ENCODE results near the gene ABCC2.
"Not testable (repeated sequence)": the region's sequence is repeated elsewhere in the genome, so short reads cannot be mapped to it uniquely, and the experiment has no call there.

The ABCC2 gene

DNA sequence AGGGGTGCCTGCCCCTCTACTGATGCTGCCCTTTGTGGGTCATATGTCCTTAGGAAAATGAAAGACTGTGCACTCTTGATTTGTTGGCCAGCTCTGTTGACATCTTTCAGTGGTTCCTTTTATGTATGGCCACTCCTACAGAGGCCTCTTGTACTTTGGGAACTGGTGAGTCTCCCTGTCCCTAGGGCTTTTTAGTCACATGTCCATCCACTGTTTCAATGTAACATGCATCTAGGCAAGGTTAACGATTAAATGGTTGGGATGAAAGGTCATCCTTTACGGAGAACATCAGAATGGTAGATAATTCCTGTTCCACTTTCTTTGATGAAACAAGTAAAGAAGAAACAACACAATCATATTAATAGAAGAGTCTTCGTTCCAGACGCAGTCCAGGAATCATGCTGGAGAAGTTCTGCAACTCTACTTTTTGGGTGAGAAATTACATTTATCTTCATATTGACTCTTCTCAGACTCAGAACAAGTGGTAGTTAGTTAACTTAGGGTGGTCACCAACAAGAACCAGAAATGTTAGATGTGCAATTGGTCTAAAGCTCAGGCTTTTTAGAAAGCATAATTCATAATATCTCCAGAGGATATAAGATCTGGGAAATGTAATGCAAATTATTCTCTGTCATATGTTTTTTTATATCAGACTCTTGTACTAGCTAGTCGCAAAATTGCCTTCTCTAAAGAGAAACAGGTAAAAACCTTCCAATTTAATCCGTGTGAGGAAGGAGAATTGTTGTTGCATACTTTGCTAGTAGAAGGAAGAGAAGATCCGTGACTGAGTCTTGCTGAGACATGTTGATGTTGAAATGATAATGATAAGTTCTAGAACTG lies at the start of gene ABCC2:
ABCC2 (plus strand) TSS at position 194 of the 840 bp plus-strand sequence; CDS start at position 399, 205 bp downstream.
- no peak for DNase-seq (ENCODE audit: low read depth in 2 of 2)

DNA sequence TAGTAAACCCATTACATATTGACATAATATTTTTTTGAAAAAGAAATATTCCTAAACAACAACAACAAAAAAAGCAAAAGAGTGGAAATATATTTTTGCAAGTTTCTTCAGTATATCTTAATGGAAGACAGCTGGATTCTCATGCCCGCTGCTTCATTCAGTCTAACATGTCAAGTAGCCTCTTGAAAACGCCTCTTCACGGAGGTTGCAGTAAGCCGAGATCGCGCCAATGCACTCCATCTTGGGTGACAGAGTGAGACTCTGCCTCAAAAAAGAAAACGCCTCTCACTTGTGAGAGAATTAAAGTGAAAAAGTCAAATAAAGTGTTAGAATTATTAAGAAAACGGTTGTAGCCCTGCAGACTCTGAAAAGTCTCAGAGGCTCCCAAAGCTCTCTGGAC lies 49.1 kb upstream of the ABCC2 start:
- no peak for DNase-seq (ENCODE audit: low read depth in 2 of 2)

DNA sequence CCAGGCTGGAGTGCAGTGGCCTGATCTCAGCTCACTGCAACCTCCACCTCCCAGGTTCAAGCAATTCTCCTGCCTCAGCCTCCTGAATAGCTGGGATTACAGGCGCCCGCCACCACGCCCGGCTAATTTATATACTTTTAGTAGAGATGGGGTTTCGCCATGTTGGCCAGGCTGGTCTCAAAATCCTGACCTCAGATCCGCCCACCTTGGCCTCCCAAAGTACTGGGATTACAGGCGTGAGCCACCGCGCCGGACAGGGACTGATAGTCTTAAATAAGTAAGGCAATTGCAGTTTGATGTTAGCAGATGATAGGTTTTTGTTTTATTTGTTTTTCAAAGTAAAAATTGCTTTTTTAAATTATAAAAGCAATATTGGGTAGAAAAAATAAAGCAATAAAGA lies 48.3 kb upstream of the ABCC2 start:
- DNase-seq (ENCODE audit: low read depth in 2 of 2): not testable (repeated sequence)

DNA sequence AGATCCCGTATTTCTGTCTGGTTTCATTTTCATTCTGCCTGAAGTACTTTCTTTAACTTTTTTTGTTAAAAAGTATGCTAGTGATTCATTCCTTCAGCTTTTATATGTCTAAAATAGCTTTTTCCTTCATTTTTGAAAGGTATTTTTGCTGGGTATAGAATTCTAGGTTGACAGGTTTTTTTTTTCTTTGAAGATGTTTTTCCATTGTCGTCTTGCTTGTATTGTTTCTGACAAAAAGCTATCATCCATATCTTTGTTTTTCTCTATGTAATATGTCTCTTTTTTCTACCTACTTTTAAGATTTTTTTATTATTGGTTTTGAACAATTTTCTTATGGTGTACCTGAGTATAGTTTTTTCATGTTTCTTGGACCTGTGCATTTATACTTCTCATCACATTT lies 42.2 kb upstream of the ABCC2 start:
- no peak for DNase-seq (ENCODE audit: low read depth in 2 of 2)

DNA sequence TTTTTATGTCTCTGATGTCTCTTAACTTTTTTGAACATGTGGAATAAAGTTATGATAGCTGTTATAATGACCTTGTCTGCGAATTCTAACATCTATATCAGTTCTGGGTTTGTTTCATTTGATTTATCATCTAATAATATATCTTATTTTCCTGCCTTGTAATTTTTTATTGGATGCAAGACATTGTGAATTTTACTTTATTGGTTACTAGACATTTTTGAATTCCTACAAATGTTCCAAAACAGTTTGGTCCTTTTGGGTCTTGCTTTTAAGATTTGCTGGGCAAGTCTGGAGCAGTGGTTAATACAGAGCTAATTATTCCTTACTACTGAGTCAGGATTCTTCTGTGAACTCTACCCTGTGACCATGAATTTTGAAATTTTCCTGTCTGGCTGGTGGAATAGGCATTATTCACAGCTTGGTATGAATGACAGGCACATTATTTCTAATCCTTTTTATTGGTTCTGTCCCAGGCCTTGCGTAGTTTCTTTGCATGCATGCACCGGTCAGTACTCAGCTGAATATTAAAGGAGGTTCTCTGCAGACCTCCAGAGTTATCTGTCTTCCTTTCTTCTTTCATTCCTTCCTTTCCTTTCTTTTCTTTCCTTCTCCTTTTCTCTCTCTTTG lies 41.4 kb upstream of the ABCC2 start:
- no peak for DNase-seq (ENCODE audit: low read depth in 2 of 2)

- no peak for DNase-seq (ENCODE audit: low read depth in 2 of 2)
Observed at GRCh38 chr10:99742254-99742653, 40.2 kb upstream of the ABCC2 start.

GRCh38 chr10:99742701-99743100 lies 39.7 kb upstream of the ABCC2 start:
- no peak for DNase-seq (ENCODE audit: low read depth in 2 of 2)

- no peak for DNase-seq (ENCODE audit: low read depth in 2 of 2)
Observed at GRCh38 chr10:99743841-99744240, 38.6 kb upstream of the ABCC2 start.

- not testable (repeated sequence) for DNase-seq (ENCODE audit: low read depth in 2 of 2)
Observed at GRCh38 chr10:99746166-99746565, 36.3 kb upstream of the ABCC2 start.

GRCh38 chr10:99748823-99749451 lies 33.5 kb upstream of the ABCC2 start:
- no peak for DNase-seq (ENCODE audit: low read depth in 2 of 2)

DNA sequence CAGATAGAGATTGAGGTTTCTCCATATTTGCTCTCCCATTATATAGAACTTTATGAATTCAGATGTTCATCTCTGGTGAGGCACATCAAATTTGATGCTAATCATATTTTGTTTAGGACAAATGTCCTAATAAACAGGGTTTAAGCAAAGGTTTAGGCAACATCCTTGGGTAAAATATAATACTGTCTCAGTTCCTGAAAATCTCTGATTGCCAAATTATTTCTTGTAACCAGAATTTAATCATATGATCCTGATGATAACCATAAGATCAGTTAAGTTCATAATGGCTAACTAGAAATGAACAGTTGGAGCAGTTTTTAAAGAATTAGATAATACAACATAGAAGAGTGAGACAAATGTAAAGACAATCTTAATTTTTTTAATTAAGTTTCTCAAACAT lies 31.8 kb upstream of the ABCC2 start:
- DNase-seq (ENCODE audit: low read depth in 2 of 2): no peak

- DNase-seq (ENCODE audit: low read depth in 2 of 2): no peak
Observed at GRCh38 chr10:99754670-99755069, 27.8 kb upstream of the ABCC2 start.

- no peak for DNase-seq (ENCODE audit: low read depth in 2 of 2)
Observed at GRCh38 chr10:99756159-99756558, 26.3 kb upstream of the ABCC2 start.

- DNase-seq (ENCODE audit: low read depth in 2 of 2): no peak
Observed at GRCh38 chr10:99758211-99758891, 24.1 kb upstream of the ABCC2 start.

GRCh38 chr10:99760321-99760720 lies 22.1 kb upstream of the ABCC2 start:
- no peak for DNase-seq (ENCODE audit: low read depth in 2 of 2)

GRCh38 chr10:99761365-99761764 lies 21.1 kb upstream of the ABCC2 start:
- DNase-seq (ENCODE audit: low read depth in 2 of 2): no peak

GRCh38 chr10:99765672-99766301 lies 16.7 kb upstream of the ABCC2 start:
- no peak for DNase-seq (ENCODE audit: low read depth in 2 of 2)

GRCh38 chr10:99766302-99766681 lies 16.1 kb upstream of the ABCC2 start:
- DNase-seq (ENCODE audit: low read depth in 2 of 2): peak in 1 of 2 donors; percentile 7

- DNase-seq (ENCODE audit: low read depth in 2 of 2): no peak
Observed at GRCh38 chr10:99767901-99768300, 14.5 kb upstream of the ABCC2 start.

DNA sequence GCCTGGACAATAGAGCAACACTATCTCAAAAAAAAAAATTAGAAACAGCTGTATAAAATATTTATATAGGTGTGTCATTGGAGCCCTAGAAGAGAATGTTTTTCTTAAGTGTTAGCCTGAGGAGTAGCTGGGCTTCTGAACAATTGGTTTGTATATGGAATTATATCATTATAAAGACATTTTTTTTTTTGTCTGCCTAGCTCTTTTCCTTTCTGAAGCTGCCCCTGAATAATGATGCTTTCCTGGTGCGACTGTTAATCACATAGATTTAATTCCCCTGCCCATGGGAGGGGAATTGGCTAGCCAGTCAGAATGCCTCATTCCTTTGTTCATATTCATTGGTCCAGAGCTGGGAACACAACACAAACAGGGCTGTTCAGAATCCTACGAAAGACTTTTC lies 13.9 kb upstream of the ABCC2 start:
- no peak for DNase-seq (ENCODE audit: low read depth in 2 of 2)

DNA sequence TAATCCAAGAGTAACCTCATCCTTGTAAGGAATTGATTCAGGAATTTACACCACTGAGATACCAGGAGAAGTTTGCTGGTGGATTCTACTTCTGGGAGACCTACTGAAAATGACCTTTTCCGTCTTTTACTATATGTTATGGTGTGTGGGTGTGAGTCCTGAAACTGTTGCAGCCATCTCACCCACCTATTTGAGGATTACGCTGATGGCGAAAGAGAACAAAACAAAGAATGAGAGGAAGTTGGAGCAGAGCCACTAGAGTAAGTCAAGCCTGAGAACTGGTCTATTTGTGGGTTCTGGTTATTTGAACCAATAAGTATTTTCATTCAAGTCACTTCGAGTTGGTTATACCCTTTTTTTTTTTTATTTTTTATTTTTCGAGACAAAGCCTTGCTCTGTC lies 12.7 kb upstream of the ABCC2 start:
- DNase-seq (ENCODE audit: low read depth in 2 of 2): no peak

Measured in stimulated activated CD8-positive, alpha-beta memory T cell treated with anti-CD3 and anti-CD28 coated beads, Interleukin-15, amount 100 ng/mL, for 48 hours (primary cell).